NCI-H2107 treated with DMSO at 0.1 percent for 48 hours (cell line): ENCODE measurements around the gene ZNF804A.

ENCODE experiments used
- DNase-seq: peaks from one replicate; lab custom pipeline; 2025; ENCODE audit not compliant: unreplicated experiment; lab: John Stamatoyannopoulos, UW

ZNF804A gene

GRCh38 chr2:184921676-184922075 lies 323.3 kb downstream of the ZNF804A start:
- no peak for DNase-seq

GRCh38 chr2:184923751-184924150 lies 325.4 kb downstream of the ZNF804A start:
- no peak for DNase-seq

DNA sequence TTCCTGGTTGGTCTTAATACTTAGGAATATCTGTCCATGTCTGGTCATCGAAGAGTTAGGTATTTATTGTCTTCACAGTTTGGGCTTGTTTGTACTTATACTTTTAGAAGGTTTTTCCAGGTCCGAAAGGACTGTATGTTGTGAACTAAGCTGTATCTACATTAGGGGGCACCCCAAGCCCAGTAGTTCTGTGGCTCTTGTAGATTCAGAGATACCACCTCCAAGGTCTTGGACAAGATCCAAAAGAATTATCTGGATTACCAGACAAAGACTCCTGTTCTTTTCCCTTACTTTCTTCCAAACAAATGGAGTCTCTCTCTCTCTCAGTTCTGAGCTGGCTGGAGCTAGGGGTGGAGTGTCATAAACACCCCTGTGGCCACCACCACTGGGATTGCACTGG lies 328.7 kb downstream of the ZNF804A start:
- DNase-seq: no peak

- no peak for DNase-seq
These were observed 338.4 kb downstream of the ZNF804A start for GRCh38 chr2:184936761-184937160.

DNA sequence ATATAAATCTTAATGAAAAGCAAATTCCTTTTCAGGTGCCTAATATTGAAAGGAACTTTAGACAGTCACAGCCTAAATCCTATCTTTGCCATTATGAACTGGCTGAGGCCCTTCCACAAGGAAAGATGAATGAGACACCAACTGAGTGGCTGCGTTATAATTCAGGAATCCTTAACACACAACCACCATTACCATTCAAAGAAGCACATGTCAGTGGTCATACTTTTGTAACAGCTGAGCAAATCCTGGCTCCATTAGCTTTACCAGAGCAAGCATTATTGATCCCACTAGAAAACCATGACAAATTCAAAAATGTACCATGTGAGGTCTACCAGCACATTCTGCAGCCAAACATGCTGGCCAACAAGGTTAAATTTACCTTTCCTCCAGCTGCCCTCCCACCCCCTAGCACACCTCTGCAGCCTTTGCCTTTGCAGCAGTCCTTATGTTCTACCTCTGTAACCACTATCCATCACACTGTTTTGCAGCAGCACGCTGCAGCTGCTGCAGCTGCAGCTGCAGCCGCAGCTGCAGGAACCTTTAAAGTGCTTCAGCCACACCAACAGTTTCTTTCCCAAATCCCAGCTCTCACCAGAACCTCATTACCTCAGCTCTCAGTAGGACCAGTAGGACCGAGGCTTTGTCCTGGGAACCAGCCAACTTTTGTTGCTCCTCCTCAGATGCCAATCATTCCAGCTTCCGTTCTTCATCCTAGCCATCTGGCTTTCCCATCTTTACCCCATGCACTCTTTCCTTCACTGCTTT lies 340.1 kb downstream of the ZNF804A start:
- DNase-seq: no peak

DNA sequence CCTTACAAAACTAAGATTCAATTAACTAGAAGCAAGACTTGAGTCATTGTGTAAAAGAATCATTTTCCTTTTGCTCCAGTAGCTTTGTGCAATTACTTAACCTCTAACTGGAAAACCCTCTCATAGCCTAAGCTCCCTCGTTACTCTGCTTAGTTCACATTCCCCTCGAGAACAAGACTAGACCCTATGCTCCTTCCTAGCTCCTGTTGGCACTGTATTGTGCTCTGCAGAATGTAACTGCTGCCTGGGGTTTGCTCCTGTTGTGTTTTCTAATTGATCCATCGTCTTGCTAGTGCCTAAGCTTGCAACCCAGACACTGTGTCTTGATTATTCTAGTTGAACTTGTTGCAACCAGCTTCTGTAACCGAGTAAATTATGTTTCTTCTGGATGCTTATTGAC lies 347.0 kb downstream of the ZNF804A start:
- no peak for DNase-seq

DNA sequence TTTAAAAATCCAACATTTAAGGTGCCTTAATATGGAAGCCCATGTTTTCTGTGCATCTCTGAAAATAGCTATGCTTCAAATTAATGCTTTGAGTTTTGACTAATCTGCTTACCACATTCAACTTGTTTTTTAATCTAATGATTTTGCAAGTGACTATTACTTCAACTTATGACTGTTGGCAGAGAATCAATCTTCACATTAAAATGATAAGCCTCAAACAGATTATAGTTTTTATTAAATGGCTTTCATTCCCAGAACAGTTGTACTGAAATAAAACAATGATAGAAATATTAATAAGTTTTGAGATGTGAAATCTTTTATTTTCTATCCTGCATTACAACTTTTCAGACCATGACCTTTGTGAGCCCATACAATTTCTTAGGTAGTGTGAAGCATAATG lies 347.5 kb downstream of the ZNF804A start:
- DNase-seq: no peak

- no peak for DNase-seq
These were observed 358.5 kb downstream of the ZNF804A start for GRCh38 chr2:184956856-184957255.

GRCh38 chr2:184971546-184972068 lies 373.3 kb downstream of the ZNF804A start:
- DNase-seq: no peak
